ENCODE measurements around the gene TBCK.

GRCh38 chr4:106304632-106305031 is 11.4 kb downstream of the TBCK start:
- TF ChIP-seq CTCF (IDR thresholded peaks at IDR 0.05) (no peak), POLR2AphosphoS5 (IDR thresholded peaks at IDR 0.05) (no peak), POLR2A (IDR thresholded peaks at IDR 0.05) (no peak)

Measured in suprapubic skin (tissue), 4 donors.